Dermis microvascular lymphatic vessel endothelial cell (primary cell): ENCODE data around the gene SPC25. TPM values are rescaled to one million over a fixed set of nuclear protein-coding genes. Genes with fewer than 3 reads are reported as not detected.
"Not testable (repeated sequence)": the region's sequence is repeated elsewhere in the genome, so short reads cannot be mapped to it uniquely, and the experiment has no call there.

ENCODE experiments used
- DNase-seq, 2 donors: peaks; one replicate each; pipeline versions ENCODE4 v3.0.0 to v3.0.0-alpha.2; 2010; ENCODE audit warnings: low read depth in 2 of 2
- total RNA-seq: library from RNA; depleted of rRNA; stranded (reverse); fragments of >200 nt; gene quantifications from 2 replicates; pipeline ENCODE4 v1.2.1, GENCODE V29; 2014

SPC25 gene
- total RNA-seq, 1 donor from 2014 or later, result 4.0 TPM

DNA sequence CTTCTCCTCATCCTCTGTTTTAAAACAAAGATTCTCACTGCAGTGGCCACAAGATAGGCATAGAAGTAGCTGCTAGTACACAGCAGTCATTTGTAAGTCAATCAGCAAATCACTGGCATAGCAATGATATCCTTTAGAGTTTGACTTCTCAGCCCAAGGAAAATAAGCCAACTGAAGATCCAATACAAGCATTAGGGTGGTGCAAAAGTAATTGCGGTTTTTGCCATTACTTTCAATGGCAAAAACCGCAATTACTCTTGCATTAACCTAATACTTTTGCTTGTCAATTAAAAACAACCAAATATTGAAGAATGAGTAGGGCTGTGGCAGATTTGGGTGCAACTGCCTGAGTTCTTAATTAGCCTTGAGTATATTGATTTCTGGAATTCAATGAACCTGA is 13.7 kb upstream of the SPC25 start:
- DNase-seq, result no peak

DNA sequence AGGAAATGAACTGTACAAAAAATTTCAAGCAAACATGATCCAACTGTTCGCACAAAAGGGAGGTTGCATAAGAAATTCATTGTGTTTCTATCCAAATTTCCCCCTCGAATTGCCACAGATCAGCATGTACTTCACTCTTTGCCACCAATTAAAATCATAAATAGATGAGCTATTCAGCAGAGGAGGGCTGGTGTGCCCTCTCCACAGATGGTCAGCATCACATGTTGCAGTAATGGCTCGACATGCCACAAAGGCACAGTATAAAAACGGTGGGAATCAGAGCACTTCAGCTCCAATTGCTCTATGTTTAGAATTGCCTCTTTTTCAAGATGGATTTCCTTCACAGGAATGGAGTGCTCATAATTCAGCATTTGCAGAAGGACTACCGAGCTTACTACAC is 10.8 kb upstream of the SPC25 start, which contains the start of gene G6PC2:
Gene G6PC2, plus strand, starts transcription at position 289 of the 400 bp plus-strand sequence. Its CDS starts 41 bp downstream, at position 330.
- no peak for DNase-seq

DNA sequence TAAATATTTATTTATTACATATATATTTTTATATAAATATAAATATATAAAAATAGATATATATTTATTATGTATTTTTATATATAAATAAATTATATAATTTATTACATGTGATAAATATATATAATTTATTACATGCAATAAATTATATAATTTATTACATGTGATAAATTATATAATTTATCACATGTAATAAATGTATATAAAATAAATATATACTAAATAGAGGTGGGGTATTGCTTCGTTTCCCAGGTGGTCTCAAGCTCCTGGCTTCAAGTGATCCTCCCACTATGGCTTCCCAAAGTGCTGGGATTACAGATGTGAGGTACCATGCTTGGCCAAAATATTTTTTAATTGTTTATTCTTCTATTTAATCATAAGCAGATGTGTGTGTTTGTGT is 7.2 kb upstream of the SPC25 start:
- no peak for DNase-seq

DNA sequence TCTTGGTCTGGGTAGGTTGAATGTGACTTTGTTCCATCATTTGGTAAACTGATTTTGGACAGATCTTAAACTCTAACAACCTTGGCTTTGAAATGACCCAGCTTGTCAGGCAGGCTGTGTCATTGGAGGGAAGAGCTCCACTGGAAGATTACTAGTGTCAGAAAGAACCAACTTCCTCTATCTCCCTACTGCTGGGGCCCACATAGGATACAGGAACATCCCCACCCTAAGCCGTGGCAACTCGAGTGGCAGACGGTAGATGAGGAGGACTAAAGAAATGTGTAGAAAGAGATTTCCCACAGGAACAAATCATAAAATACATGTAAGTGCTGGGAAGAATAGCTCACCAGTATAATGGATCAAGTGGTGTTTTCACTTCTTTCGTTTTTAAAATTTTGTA is 6.6 kb upstream of the SPC25 start:
- DNase-seq, result no peak

GRCh38 chr2:168895771-168896170 is 5.5 kb upstream of the SPC25 start:
- no peak for DNase-seq

- no peak for DNase-seq
Observed at GRCh38 chr2:168894720-168895119, 4.5 kb upstream of the SPC25 start.

- no peak for DNase-seq
Observed at GRCh38 chr2:168894101-168894500, 3.9 kb upstream of the SPC25 start.

DNA sequence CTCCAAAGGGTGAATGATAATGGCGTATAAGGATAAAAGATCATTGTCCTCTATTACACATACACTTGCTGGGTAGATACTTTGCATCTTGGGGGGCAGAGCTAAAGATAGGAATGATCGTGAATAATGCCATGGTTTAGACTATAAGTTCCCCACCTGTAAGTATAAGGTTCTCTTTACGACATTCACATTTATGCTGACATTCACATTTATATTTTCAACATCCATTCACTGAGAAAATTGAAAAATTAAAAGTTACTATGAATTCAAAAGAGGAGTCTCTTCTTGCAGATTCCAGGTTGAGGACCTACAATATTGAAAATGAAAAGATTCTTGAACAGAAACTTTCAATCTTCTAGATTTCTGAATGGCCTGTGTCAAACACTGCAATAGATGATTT is 2.1 kb upstream of the SPC25 start:
- DNase-seq, result no peak

- DNase-seq, result no peak
Observed at GRCh38 chr2:168889635-168890005, 610 bp downstream of the SPC25 start.

GRCh38 chr2:168884975-168885374 is 5.3 kb downstream of the SPC25 start:
- DNase-seq, result no peak

DNA sequence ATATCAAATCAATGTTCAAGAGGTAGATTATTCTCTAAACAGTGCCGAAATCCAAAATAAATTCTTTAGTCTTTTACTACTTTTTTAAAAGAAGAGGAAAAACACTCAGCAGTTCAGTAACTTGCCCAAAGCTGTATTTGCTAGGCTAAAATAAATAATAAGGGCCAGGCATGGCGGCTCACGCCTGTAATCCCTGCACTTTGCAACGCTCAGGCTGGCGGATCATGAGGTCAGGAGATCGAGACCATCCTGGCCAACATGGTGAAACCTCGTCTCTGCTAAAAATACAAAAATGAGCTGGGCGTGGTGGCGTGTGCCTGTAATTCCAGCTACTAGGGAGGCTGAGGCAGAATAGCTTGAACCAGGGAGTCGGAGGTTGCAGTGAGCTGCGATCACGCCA is 8.1 kb downstream of the SPC25 start:
- DNase-seq, result not testable (repeated sequence)

DNA sequence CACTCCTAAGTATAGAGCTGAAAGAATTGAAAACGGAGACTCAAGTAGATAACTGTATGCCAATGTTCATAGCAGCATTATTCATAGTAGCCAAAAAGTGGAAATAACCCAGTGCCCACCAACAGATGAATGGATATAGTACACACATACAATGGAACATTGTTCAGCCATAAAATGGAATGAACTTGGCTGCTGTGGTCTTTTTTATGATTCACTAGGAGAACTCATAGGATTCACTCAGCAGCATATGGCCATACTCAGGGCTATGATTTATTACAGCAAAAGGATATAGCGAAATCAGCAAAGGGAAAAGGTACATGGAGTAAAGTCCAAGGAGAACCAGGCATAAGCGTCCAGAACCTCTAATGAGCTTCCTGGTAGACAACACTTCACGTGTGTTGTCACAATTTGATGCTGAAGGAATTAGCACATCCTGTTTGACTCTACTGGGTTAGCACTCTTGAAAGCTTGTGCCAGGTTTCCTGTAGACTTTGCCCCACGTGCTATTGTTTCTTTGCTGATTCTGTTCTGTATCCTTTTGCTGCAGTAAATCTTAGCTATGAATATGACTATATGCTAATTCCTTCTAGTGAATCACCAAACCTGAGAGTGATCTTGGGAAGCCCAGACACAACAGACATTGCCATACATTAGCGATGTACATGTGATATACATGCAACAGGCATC is 15.7 kb downstream of the SPC25 start:
- DNase-seq, result peak in 1 of 2 donors; percentile 18

DNA sequence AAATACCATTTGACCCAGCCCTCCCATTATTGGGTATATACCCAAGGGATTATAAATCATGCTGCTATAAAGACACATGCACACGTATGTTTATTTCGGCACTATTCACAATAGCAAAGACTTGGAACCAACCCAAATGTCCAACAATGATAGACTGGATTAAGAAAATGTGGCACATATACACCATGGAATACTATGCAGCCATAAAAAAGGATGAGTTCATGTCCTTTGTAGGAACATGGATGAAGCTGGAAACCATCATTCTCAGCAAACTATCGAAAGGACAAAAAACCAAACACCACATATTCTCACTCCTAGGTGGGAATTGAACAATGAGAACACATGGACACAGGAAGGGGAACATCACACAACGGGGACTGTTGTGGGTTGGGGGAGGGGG is 19.4 kb downstream of the SPC25 start:
- not testable (repeated sequence) for DNase-seq

GRCh38 chr2:168870369-168870768 is 19.9 kb downstream of the SPC25 start:
- not testable (repeated sequence) for DNase-seq

- DNase-seq, result not testable (repeated sequence)
Observed at GRCh38 chr2:168867164-168867563, 23.1 kb downstream of the SPC25 start.

- DNase-seq, result no peak
Observed at GRCh38 chr2:168858146-168858545, 32.1 kb downstream of the SPC25 start.

- no peak for DNase-seq
Observed at GRCh38 chr2:168855601-168856000, 34.6 kb downstream of the SPC25 start.

DNA sequence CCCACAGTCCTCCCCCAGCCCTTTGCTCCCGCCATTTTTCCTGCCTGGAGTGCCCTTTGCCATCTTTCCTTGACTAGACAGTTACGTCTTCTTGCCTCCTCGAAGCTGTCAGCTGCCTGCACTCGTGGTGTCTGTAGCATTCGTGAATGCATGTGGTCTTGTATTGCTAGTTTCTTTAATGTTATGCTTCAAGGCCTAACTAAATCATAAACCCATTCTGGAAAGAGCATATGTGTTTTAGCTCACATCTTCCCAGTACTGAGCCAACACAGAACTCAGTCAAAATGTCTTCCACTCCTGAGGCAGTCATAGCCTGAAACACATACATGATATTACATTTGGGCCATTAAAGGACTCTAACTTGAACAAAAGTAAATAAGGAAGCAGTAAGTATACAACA is 35.6 kb downstream of the SPC25 start:
- DNase-seq, result no peak

- no peak for DNase-seq
Observed at GRCh38 chr2:168853471-168853870, 36.8 kb downstream of the SPC25 start.

DNA sequence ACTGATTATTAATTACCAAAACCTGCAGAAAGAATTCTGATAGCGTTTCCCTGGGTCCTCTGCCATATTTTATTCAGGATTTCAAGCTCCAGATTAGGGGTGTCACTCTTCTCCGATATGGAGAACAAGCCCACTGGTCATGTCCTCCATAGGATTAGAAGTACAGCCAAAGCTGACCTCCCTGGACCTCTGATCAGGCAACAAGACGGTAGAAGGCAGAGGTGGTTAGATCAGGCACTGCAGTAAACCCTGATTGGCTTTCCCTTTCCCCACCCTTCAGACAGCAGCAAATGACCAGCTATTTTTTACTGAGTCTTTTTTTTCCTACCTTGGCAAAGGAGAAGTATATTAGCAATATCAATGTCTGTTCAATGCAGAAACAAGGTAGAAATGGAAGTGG is 37.7 kb downstream of the SPC25 start:
- DNase-seq, result no peak

DNA sequence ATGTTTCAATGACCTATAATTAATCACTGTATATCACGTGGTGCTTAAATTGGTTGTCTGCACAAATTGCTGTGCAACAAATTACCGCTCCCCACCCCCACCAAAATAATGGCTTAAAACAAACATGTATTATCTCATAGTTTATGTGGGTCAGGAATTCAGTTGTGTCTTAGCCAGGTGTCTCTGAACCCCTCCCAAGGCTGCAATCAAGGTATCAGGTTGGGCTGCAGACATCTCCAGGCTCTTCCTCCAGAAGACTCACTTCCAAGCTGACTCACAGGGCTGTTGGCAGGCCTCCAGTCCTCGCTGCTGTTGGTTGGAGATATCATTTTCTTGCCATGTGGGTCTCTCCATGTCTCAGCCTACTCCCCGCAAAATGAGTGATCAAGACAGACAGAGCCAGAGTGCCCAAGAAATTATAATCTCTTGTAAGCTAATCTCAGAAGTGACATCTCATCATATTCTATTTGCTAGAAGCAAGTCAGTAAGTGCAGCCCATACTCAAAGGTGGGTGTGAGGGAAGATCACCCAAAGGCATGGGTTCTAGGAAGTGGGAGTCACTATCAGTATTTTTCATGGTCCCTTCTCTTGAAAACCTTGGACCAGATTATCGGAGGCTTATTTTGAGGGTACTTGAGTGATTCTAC is 38.4 kb downstream of the SPC25 start:
- peak in 1 of 2 donors; percentile 89 for DNase-seq

DNA sequence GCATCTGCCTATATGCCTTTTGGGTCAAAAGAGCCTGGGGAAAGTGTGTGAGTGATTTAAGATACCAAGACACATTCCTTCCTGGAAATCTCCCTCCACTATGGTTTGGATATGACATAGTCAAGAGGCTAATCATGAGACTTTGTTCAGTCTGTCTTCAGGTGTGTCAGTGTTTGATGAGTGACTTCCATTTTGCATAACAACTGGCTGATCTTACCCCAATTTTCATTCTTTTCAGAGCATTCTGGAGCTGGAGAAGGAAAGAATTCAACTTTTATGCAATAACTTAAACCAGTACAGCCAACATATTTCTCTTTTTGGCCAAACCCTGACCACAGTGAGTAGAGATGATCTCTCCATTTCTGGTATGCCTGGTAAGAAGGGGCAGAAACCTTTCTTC is 39.4 kb downstream of the SPC25 start:
- DNase-seq, result no peak

DNA sequence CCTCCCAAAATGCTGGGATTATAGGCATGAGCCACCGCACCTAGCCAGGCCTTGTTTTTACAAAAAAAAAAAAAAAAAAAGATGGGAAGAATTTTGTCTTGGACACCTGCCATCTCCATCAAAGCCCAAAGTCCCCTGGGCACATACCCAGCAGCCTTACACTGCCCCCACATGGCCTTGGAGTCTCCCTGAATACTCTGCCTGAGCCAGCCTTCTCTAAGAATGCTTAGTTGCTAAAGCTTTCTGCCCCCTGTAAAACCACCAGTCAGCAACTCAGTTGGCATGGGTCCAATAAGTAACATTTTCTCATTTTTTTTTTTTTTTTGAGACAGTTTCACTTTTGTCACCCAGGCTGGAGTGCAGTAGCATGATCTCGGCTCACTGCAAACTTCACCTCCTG is 40.6 kb downstream of the SPC25 start:
- DNase-seq, result peak; percentile 29 to 36
